GM12872 (cell line): ENCODE results near the gene RANGRF.

Source experiments
- CTCF ChIP-seq: IDR thresholded peaks from 3 replicates; pipeline ENCODE4 v1.5.1; 2011; ENCODE audit warnings: low read depth, mild to moderate bottlenecking, low read length, moderate library complexity; ENCODE audit not compliant: insufficient read depth

RANGRF gene

GRCh38 chr17:8322061-8322460 lies 33.6 kb downstream of the RANGRF start:
- TF ChIP-seq CTCF: no peak

- no peak for TF ChIP-seq CTCF
Observed at GRCh38 chr17:8324132-8324531, 35.7 kb downstream of the RANGRF start.

DNA sequence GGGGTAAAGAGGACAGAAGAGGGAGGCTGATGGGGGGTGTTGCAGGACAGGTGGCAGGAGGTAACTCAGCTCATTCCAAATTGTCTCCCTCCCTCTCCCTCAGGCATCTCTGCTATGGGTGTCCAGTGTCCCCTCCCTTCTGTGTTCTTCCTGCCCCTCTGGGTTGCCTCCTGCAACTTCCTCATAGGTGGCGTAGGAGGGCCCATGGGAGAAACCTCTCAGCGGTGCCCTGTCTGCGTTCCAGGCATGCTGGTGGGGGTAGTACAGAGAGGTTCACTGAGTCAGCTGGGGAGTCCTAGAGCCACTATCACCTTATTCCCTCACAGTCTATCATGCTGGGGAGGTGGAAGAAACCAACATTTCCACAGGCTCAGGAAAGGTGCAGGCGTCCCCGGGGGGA lies 36.5 kb downstream of the RANGRF start:
- no peak for TF ChIP-seq CTCF

DNA sequence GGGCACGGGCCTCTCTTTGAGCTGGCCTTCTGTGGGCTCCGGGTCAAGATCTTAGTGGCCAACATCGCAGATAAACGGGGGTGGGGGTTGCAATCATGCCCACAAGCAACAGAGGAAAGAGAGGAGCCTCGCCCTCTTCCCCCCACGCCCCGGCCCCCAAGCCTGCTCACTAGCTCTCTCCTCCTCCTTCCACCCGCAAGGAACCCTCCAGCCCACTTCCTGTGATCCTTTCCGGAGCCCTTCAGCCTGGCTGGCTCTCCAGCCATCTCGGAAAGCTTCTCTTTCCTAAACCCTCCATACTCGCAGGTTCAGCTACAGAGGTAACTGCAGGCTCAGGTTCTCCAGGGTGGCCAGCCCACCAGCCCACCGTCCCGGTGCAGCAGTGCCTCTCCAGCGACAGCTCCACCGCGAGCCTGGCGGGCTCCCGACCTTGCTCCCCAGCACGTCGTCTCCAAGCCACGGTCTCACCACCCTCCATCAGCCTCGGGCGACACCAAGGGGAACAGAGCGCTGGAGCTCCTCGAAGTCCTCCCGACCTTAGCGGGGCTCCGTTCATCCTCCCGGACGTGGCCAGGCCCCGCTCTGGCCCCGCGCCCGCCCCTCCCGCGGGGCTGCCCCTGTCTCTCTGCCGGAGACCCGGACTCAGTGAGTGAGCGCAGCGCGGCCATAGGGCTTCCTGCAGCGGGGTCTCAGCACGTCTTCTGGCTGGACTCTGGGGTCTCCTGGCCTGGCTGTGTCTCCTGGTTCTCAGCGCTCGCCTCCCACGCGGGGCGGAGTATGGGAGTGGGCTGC lies 38.2 kb downstream of the RANGRF start:
- TF ChIP-seq CTCF: no peak

DNA sequence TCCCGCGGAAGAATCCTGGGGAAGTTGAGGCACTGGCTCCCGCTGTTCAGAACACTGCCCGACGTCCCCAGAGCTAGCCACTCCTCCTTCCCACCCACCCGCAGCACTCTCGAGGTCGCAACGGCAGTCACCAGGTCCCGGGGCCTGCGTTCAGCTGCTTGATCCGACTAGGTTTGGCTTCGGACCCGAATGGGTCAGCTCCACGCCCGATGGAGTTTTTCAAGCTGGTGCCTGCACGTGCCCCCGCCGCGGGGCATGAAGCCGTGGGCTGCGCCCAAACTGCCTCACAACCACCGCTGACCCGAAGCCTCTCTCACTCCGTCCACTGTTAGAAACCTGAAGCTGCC lies 38.8 kb downstream of the RANGRF start:
- no peak for TF ChIP-seq CTCF

DNA sequence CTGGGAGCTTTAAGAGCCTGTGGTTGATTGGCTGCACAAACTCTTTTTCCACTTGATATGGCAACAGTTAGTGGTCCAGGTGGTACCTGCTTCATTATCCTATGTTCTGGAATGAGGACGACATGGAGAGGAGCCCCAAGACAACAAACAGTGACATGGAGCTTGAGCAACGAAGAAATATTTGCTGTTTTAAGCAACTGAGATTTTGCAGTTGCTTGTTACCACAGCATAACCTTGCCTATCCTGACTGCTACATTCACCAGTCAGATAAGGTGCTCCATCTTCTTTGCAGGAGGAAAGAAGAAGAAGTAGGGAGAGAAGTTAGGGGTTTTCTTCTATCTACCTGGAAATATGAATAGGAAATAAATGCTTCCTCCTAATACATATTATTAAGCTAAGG lies 43.7 kb downstream of the RANGRF start:
- no peak for TF ChIP-seq CTCF

DNA sequence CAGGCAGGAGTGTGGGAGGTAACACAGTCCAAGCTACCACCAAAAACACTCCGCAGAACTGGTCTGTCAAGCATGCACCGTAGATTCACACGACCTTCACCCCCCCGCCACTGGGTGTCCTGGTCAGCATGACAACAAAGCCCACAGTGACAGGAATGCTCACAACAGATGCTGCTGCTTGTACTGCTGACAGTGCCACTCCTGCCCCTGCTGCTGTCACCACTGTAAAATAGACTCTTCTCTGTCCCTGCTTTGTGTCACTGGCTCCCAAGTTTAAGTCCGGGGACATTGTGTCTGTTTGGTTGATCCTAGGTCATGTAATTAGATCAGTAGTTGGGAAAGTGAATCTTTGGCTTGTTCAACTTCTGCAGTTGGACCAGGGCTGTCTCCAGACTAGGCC lies 44.2 kb downstream of the RANGRF start:
- TF ChIP-seq CTCF: no peak
